Measurements from ENCODE around the gene GRAMD2B. TPM values are rescaled to one million over a fixed set of nuclear protein-coding genes. Genes with fewer than 3 reads are reported as not detected.

Gene GRAMD2B
- total and polyA plus RNA-seq, 2 of the 13 experiments (the other 11 are each of a cell fraction or from before 2014, with no cell fraction given), result 8.1 to 10.6 TPM

DNA sequence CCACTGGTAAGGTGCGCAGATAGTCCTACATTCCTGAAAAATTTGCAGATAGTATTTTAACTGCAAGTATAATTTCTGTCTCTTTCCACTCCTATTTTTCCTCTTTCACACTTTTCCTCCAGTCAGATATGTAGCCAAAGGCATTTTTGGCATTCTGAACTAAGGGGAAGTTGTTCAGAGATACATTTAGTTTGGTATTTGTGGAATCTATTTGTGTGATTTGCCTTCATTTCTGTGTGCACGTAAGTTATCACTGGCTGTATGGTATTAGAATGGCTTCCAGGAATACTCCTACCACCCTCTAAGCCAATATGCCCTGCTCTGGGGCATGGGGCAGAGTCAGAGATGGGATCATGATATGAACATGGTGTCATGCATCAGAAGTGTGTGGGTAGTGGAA lies 45.8 kb upstream of the GRAMD2B start:
- H3K27ac ChIP-seq (ENCODE audit: extremely low read length, insufficient read depth, low read length), result no peak overlapping the region
- H3K4me2 ChIP-seq (ENCODE audit: low read depth, low read length), result no peak overlapping the region
- H3K36me3 ChIP-seq (replicated peaks in 1 of 2; ENCODE audit: control insufficient read depth in 1 of 2, insufficient read depth in 2 of 2, low read length in 2 of 2), result peaks cover 0 to 6% of the 10 kb centered on the region in 2 experiments; a peak in 1 of 5 replicates
- H3K9me3 ChIP-seq (ENCODE audit: low read length), result peaks cover 21% of the 10 kb centered on the region
- in situ Hi-C loops (cut with HindIII; ENCODE audit: extremely low pct_ligation_motif_present, low pct_unique_long_range_greater_than_20kb), result no loop called here
- H3K4me3 ChIP-seq (replicated peaks in 1 of 3; ENCODE audit: insufficient read depth in 1 of 3, low read depth in 2 of 3, low read length in 3 of 3), result no peak overlapping the region
- H3K4me1 ChIP-seq (ENCODE audit: insufficient read depth, low read length), result peaks cover 34% of the 10 kb centered on the region
- FAIRE-seq (no peak), ATAC-seq (no peak), DNase-seq (ENCODE audit: low spot score) (no peak)
- H2AFZ ChIP-seq (ENCODE audit: low read length), result no peak overlapping the region
- H3K9ac ChIP-seq (ENCODE audit: insufficient read depth, low read depth, low read length), result no peak overlapping the region
- 96% methylated on average over 2 of the region's 2 CpGs for WGBS (ENCODE audit: low lambda C conversion rate)
- H3K79me2 ChIP-seq (ENCODE audit: insufficient read depth, low read length), result peaks cover 19% of the 10 kb centered on the region
- intact Hi-C loops (cut with micrococcal nuclease; ENCODE audit: unreplicated experiment), result no loop called here
- POLR2A ChIA-PET, result no interaction called here
- 0 out of 2 replicates have a peak, but pooled peaks cover 8% of the 10 kb centered on the region for H4K20me1 ChIP-seq (ENCODE audit: insufficient read depth, low read length)
- no TSS peak for BruUV-seq (replicated peaks)
- H3K27me3 ChIP-seq (ENCODE audit: control insufficient read depth in 1 of 2, insufficient read depth in 2 of 2, low read length in 2 of 2), result no peaks in the 10 kb centered on the region
- CTCF ChIA-PET (ENCODE audit: low intra/inter-chr PET ratio, low total read pairs), result no interaction called here
- no peak for TF ChIP-seq SIN3B (IDR thresholded peaks at IDR 0.05; ENCODE audit: low read length)
- no peak for TF ChIP-seq GABPA (IDR thresholded peaks at IDR 0.05; ENCODE audit: low read depth, low read length)
- TF ChIP-seq GABPA (CRISPR knock-in tag; IDR thresholded peaks at IDR 0.05; ENCODE audit: low read depth), result no peak
- TF ChIP-seq ZNF713 (CRISPR knock-in tag; IDR thresholded peaks at IDR 0.05), result no peak
- TF ChIP-seq HCFC1 (IDR thresholded peaks at IDR 0.05; ENCODE audit: low read depth, low read length), result no peak
- TF ChIP-seq DMAP1 (CRISPR knock-in tag; IDR thresholded peaks at IDR 0.05), result no peak
- TF ChIP-seq THAP11 (CRISPR knock-in tag; IDR thresholded peaks at IDR 0.05), result no peak
- TF ChIP-seq ZFP41 (CRISPR knock-in tag; IDR thresholded peaks at IDR 0.05; ENCODE audit: borderline replicate concordance), result no peak
- TF ChIP-seq, protein P1, sequence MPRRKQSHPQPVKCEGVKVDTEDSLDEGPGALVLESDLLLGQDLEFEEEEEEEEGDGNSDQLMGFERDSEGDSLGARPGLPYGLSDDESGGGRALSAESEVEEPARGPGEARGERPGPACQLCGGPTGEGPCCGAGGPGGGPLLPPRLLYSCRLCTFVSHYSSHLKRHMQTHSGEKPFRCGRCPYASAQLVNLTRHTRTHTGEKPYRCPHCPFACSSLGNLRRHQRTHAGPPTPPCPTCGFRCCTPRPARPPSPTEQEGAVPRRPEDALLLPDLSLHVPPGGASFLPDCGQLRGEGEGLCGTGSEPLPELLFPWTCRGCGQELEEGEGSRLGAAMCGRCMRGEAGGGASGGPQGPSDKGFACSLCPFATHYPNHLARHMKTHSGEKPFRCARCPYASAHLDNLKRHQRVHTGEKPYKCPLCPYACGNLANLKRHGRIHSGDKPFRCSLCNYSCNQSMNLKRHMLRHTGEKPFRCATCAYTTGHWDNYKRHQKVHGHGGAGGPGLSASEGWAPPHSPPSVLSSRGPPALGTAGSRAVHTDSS (CRISPR knock-in tag; conservative IDR thresholded peaks at IDR 0.05), result no peak
- TF ChIP-seq CEBPB (IDR thresholded peaks at IDR 0.05; ENCODE audit: borderline replicate concordance, low read depth, low read length), result no peak
- TF ChIP-seq ZNF160 (CRISPR knock-in tag; IDR thresholded peaks at IDR 0.05), result no peak
- TF ChIP-seq, protein P2, sequence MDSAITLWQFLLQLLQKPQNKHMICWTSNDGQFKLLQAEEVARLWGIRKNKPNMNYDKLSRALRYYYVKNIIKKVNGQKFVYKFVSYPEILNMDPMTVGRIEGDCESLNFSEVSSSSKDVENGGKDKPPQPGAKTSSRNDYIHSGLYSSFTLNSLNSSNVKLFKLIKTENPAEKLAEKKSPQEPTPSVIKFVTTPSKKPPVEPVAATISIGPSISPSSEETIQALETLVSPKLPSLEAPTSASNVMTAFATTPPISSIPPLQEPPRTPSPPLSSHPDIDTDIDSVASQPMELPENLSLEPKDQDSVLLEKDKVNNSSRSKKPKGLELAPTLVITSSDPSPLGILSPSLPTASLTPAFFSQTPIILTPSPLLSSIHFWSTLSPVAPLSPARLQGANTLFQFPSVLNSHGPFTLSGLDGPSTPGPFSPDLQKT (CRISPR knock-in tag; IDR thresholded peaks at IDR 0.05; ENCODE audit: borderline replicate concordance), result no peak
- TF ChIP-seq, protein P3, sequence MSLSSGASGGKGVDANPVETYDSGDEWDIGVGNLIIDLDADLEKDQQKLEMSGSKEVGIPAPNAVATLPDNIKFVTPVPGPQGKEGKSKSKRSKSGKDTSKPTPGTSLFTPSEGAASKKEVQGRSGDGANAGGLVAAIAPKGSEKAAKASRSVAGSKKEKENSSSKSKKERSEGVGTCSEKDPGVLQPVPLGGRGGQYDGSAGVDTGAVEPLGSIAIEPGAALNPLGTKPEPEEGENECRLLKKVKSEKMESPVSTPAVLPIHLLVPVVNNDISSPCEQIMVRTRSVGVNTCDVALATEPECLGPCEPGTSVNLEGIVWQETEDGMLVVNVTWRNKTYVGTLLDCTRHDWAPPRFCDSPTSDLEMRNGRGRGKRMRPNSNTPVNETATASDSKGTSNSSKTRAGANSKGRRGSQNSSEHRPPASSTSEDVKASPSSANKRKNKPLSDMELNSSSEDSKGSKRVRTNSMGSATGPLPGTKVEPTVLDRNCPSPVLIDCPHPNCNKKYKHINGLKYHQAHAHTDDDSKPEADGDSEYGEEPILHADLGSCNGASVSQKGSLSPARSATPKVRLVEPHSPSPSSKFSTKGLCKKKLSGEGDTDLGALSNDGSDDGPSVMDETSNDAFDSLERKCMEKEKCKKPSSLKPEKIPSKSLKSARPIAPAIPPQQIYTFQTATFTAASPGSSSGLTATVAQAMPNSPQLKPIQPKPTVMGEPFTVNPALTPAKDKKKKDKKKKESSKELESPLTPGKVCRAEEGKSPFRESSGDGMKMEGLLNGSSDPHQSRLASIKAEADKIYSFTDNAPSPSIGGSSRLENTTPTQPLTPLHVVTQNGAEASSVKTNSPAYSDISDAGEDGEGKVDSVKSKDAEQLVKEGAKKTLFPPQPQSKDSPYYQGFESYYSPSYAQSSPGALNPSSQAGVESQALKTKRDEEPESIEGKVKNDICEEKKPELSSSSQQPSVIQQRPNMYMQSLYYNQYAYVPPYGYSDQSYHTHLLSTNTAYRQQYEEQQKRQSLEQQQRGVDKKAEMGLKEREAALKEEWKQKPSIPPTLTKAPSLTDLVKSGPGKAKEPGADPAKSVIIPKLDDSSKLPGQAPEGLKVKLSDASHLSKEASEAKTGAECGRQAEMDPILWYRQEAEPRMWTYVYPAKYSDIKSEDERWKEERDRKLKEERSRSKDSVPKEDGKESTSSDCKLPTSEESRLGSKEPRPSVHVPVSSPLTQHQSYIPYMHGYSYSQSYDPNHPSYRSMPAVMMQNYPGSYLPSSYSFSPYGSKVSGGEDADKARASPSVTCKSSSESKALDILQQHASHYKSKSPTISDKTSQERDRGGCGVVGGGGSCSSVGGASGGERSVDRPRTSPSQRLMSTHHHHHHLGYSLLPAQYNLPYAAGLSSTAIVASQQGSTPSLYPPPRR (CRISPR knock-in tag; IDR thresholded peaks at IDR 0.05; ENCODE audit: borderline replicate concordance), result no peak
- TF ChIP-seq ZNF337 (CRISPR knock-in tag; IDR thresholded peaks at IDR 0.05; ENCODE audit: borderline replicate concordance, low read depth), result no peak

Data from HepG2 (cell line).